RWPE2 (cell line): ENCODE data around the gene CCS.
A peak's percentile ranks its signal among the peaks of the same experiment; 100 is the strongest.
"Not testable (repeated sequence)": the region's sequence is repeated elsewhere in the genome, so short reads cannot be mapped to it uniquely, and the experiment has no call there.

ENCODE experiments used
- ATAC-seq: fragments of 200-7000 bp; cut with Tn5 transposase; 3 replicates; pipeline ENCODE4 v1.9.1; 2021; ENCODE audit warnings: low read depth
- DNase-seq: peaks from one replicate; pipeline ENCODE4 v3.0.0-alpha.2; 2020; ENCODE audit warnings: low spot score
- H3K27ac ChIP-seq: fragments of 450-650 bp; 2 replicates; pipeline ENCODE4 v1.5.1; 2017; ENCODE audit warnings: mild to moderate bottlenecking; ENCODE audit not compliant: poor library complexity, severe bottlenecking
- H3K27me3 ChIP-seq: fragments of 250-450 bp; sonication (Bioruptor Pico); 2 replicates; pipeline ENCODE4 v1.5.1; 2021; ENCODE audit warnings: mild to moderate bottlenecking, moderate library complexity; ENCODE audit not compliant: insufficient read depth, poor library complexity, severe bottlenecking
- H3K36me3 ChIP-seq: fragments of 250-450 bp; sonication (Bioruptor Pico); 2 replicates; pipeline ENCODE4 v1.5.1; 2020; ENCODE audit warnings: low read depth, mild to moderate bottlenecking, moderate library complexity
- H3K4me1 ChIP-seq: fragments of 250-450 bp; sonication (Bioruptor Pico); 2 replicates; pipeline ENCODE4 v1.5.1; 2021; ENCODE audit warnings: mild to moderate bottlenecking, moderate library complexity; ENCODE audit not compliant: insufficient read depth, poor library complexity, severe bottlenecking
- H3K4me3 ChIP-seq: fragments of 250-450 bp; sonication (Bioruptor Pico); 2 replicates; pipeline ENCODE4 v1.5.1; 2021; ENCODE audit warnings: mild to moderate bottlenecking, moderate library complexity; ENCODE audit not compliant: severe bottlenecking
- H3K9me3 ChIP-seq: fragments of 250-450 bp; sonication (Bioruptor Pico); 2 replicates; pipeline ENCODE4 v1.5.1; 2021; ENCODE audit warnings: mild to moderate bottlenecking, moderate library complexity; ENCODE audit not compliant: severe bottlenecking
- CTCF ChIP-seq: fragments of 450-650 bp; IDR thresholded peaks from one replicate; pipeline ENCODE4 v1.5.1; 2017; ENCODE audit warnings: mild to moderate bottlenecking, moderate library complexity; ENCODE audit not compliant: poor library complexity, severe bottlenecking

Gene CCS

GRCh38 chr11:66579017-66579606 is 13.9 kb upstream of the CCS start:
- H3K27ac ChIP-seq, result no peak overlapping the region
- H3K4me1 ChIP-seq, result no peaks in the 10 kb centered on the region
- ATAC-seq (peak; percentile 68), DNase-seq (no peak)
- peak; percentile 71 for TF ChIP-seq CTCF
- H3K4me3 ChIP-seq, result no peak overlapping the region
- no peaks in the 10 kb centered on the region for H3K36me3 ChIP-seq
- no peaks in the 10 kb centered on the region for H3K27me3 ChIP-seq
- peaks cover 2% of the 10 kb centered on the region for H3K9me3 ChIP-seq

- ATAC-seq (no peak), DNase-seq (no peak)
- H3K9me3 ChIP-seq, result peaks cover 2% of the 10 kb centered on the region
- no peak for TF ChIP-seq CTCF
- no peaks in the 10 kb centered on the region for H3K36me3 ChIP-seq
- H3K27me3 ChIP-seq, result no peaks in the 10 kb centered on the region
- no peak overlapping the region for H3K4me3 ChIP-seq
- no peaks in the 10 kb centered on the region for H3K4me1 ChIP-seq
- no peak overlapping the region for H3K27ac ChIP-seq
These were observed 12.2 kb upstream of the CCS start for GRCh38 chr11:66580803-66581202.

GRCh38 chr11:66581261-66581660 is 11.7 kb upstream of the CCS start:
- Histone ChIP-seq H3K4me1 (no peaks in the 10 kb centered on the region), H3K4me3 (no peak overlapping the region), H3K27ac (no peak overlapping the region), H3K36me3 (no peaks in the 10 kb centered on the region), H3K9me3 (peaks cover 2% of the 10 kb centered on the region), H3K27me3 (no peaks in the 10 kb centered on the region)
- ATAC-seq (no peak), DNase-seq (no peak)
- no peak for TF ChIP-seq CTCF

GRCh38 chr11:66582565-66583147 is 10.3 kb upstream of the CCS start:
- H3K4me3 ChIP-seq, H3K36me3 ChIP-seq, H3K27me3 ChIP-seq, ATAC-seq, H3K9me3 ChIP-seq, H3K4me1 ChIP-seq, DNase-seq, H3K27ac ChIP-seq: not testable (repeated sequence)

GRCh38 chr11:66585447-66585846 is 7.5 kb upstream of the CCS start:
- not testable (repeated sequence) for H3K36me3 ChIP-seq, H3K4me1 ChIP-seq, DNase-seq, ATAC-seq, H3K9me3 ChIP-seq, H3K27ac ChIP-seq, H3K27me3 ChIP-seq, H3K4me3 ChIP-seq

- Histone ChIP-seq H3K27me3 (no peaks in the 10 kb centered on the region), H3K9me3 (peaks cover 2% of the 10 kb centered on the region), H3K36me3 (no peaks in the 10 kb centered on the region), H3K27ac (no peak overlapping the region), H3K4me1 (no peaks in the 10 kb centered on the region), H3K4me3 (no peak overlapping the region)
- DNase-seq, result no peak
- ATAC-seq, result no peak
- TF ChIP-seq CTCF, result no peak
These were observed 6.8 kb upstream of the CCS start for GRCh38 chr11:66586136-66586535.

- not testable (repeated sequence) for ATAC-seq, H3K27me3 ChIP-seq, DNase-seq, H3K4me3 ChIP-seq, H3K9me3 ChIP-seq, H3K36me3 ChIP-seq, H3K4me1 ChIP-seq, H3K27ac ChIP-seq
These were observed 3.7 kb upstream of the CCS start for GRCh38 chr11:66589315-66589714.
